ENCODE measurements around the gene NAGK.
"Not testable (repeated sequence)": the region's sequence is repeated elsewhere in the genome, so short reads cannot be mapped to it uniquely, and the experiment has no call there.

GRCh38 chr2:71023553-71024243 lies 44.8 kb upstream of the NAGK start:
- not testable (repeated sequence) for TF ChIP-seq POLR2A (IDR thresholded peaks at IDR 0.05)
- TF ChIP-seq, protein P1, sequence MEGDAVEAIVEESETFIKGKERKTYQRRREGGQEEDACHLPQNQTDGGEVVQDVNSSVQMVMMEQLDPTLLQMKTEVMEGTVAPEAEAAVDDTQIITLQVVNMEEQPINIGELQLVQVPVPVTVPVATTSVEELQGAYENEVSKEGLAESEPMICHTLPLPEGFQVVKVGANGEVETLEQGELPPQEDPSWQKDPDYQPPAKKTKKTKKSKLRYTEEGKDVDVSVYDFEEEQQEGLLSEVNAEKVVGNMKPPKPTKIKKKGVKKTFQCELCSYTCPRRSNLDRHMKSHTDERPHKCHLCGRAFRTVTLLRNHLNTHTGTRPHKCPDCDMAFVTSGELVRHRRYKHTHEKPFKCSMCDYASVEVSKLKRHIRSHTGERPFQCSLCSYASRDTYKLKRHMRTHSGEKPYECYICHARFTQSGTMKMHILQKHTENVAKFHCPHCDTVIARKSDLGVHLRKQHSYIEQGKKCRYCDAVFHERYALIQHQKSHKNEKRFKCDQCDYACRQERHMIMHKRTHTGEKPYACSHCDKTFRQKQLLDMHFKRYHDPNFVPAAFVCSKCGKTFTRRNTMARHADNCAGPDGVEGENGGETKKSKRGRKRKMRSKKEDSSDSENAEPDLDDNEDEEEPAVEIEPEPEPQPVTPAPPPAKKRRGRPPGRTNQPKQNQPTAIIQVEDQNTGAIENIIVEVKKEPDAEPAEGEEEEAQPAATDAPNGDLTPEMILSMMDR (IDR thresholded peaks at IDR 0.05): peak; percentile 11 to 66 (median 36)

All from esophagus squamous epithelium (tissue), 4 donors.